ENCODE measurements around the gene BRSK1. TPM values are rescaled to one million over a fixed set of nuclear protein-coding genes. Genes with fewer than 3 reads are reported as not detected.
A peak's percentile ranks its signal among the peaks of the same experiment; 100 is the strongest.

BRSK1 gene
- total and polyA plus RNA-seq, 2 donors from 2014 or later, result 1.4 to 6.5 TPM

DNA sequence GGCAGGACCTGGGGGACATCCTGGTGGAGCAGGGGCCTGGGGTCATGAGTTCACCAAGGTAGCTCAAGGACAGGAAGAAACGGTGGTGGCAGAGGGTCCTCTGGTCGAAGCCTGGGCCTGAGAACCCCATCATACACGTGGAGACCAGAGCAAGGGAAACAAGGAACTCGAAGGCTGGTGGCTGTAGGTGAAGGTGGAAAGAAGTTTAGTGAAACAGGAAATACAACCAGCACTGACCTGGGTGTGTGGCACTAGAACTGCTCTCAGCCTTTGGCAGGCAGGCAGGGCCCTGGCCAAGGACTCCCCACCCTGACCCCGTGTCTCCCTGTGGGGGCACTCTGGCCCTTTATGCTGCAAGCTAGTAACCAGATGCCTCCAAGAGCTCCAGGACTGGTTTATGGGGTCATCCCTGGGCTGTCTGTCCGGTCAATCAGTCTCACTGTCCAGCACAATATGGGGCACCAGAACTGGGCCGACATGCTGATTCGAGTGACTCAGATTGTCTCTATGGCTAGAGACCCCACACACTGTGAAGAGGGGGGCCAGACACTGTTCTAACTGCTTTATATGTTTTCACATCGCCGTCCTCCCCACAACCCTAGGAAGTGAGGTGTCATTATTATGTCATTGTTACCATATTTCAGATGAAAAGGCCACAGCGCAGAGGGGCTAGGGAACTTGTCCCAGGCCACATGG is 67.0 kb downstream of the BRSK1 start:
- TF ChIP-seq, protein P1, sequence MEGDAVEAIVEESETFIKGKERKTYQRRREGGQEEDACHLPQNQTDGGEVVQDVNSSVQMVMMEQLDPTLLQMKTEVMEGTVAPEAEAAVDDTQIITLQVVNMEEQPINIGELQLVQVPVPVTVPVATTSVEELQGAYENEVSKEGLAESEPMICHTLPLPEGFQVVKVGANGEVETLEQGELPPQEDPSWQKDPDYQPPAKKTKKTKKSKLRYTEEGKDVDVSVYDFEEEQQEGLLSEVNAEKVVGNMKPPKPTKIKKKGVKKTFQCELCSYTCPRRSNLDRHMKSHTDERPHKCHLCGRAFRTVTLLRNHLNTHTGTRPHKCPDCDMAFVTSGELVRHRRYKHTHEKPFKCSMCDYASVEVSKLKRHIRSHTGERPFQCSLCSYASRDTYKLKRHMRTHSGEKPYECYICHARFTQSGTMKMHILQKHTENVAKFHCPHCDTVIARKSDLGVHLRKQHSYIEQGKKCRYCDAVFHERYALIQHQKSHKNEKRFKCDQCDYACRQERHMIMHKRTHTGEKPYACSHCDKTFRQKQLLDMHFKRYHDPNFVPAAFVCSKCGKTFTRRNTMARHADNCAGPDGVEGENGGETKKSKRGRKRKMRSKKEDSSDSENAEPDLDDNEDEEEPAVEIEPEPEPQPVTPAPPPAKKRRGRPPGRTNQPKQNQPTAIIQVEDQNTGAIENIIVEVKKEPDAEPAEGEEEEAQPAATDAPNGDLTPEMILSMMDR (IDR thresholded peaks at IDR 0.05; ENCODE audit: borderline replicate concordance, extremely low read depth, insufficient read depth), result no peak
- Histone ChIP-seq H3K27me3 (ENCODE audit: control insufficient read depth, insufficient read depth, low read length) (peaks cover 15% of the 10 kb centered on the region), H3K36me3 (ENCODE audit: control insufficient read depth in 2 of 3, insufficient read depth in 3 of 3, low read length in 3 of 3) (no peaks in the 10 kb centered on the region), H3K27ac (ENCODE audit: low read depth in 2 of 2, low read length in 2 of 2) (no peak overlapping the region), H3K4me3 (ENCODE audit: low read length in 3 of 3) (no peak overlapping the region), H3K4me1 (ENCODE audit: control insufficient read depth in 2 of 3, insufficient read depth in 2 of 3, low read depth in 1 of 3, low read length in 3 of 3) (peaks cover 0 to 6% (median 0%) of the 10 kb centered on the region in 3 donors), H3K9me3 (ENCODE audit: control insufficient read depth in 2 of 3, insufficient read depth in 1 of 3, low read length in 3 of 3) (no peaks in the 10 kb centered on the region), H3K9ac (ENCODE audit: low read length in 3 of 3) (no peak overlapping the region)
- intact Hi-C loops (cut with DNase I), result no loop called here
- FAIRE-seq (no peak), DNase-seq (peak in 1 of 5 donors; percentile 31)

DNA sequence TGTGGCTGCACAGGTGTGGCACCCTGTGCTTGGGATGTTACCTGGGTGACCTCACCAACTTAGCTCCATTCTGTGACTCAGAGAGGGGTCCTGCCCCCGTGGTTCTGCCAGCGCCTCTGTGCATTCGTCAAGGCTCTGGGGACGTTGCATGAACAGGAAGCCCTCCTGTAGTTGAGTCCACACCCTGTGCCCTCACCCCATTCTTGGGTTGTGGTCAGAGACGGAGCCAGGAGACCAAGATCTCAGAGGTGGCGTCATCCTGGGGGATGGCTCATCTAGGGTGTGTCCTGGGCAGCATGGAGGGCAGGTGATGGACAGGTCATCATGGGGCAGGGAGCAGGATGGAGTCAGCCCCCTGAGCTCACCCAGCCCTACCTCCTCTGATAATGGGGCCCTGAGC is 68.2 kb downstream of the BRSK1 start:
- FAIRE-seq, result no peak
- TF ChIP-seq, protein P1 (IDR thresholded peaks at IDR 0.05; ENCODE audit: borderline replicate concordance, extremely low read depth, insufficient read depth), result no peak
- H3K27ac ChIP-seq (ENCODE audit: low read depth in 2 of 2, low read length in 2 of 2), result no peak overlapping the region
- peaks cover 15% of the 10 kb centered on the region for H3K27me3 ChIP-seq (ENCODE audit: control insufficient read depth, insufficient read depth, low read length)
- no peak overlapping the region for H3K9ac ChIP-seq (ENCODE audit: low read length in 3 of 3)
- H3K4me1 ChIP-seq (ENCODE audit: control insufficient read depth in 2 of 3, insufficient read depth in 2 of 3, low read depth in 1 of 3, low read length in 3 of 3), result peaks cover 0 to 6% (median 0%) of the 10 kb centered on the region in 3 donors
- DNase-seq, result peak in 1 of 5 donors; percentile 35
- intact Hi-C loops (cut with DNase I), result no loop called here
- no peak overlapping the region for H3K4me3 ChIP-seq (ENCODE audit: low read length in 3 of 3)
- H3K9me3 ChIP-seq (ENCODE audit: control insufficient read depth in 2 of 3, insufficient read depth in 1 of 3, low read length in 3 of 3), result no peaks in the 10 kb centered on the region
- no peaks in the 10 kb centered on the region for H3K36me3 ChIP-seq (ENCODE audit: control insufficient read depth in 2 of 3, insufficient read depth in 3 of 3, low read length in 3 of 3)

DNA sequence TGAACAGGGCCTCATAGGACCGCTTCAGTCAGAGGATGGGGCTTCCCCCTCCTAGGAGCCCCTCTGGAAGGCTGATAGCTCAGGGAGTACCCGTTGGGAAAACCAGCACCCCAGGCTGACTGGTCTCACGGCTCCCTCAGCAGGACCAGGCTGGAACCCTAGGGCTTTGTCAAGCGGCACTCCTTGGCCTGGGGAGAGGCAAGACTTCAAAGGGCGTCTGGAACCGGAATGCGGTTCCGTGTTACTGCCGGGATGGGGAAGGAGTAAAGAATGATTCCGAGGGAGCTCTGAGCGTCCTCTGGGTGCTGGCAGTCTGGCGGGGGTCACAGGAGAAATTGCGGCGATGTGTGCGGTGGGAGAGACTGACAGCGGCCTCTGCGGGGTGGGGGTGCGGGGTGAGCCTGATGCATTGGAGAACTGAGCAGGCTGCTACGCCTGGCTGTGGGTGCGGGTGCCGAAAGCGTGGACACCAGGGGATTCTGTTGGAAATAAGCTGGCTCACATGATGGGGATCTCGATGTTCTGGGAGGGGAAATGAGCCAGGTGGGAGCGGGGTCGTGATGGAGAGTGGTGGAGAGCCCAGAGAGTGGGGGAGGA is 68.8 kb downstream of the BRSK1 start:
- H3K9ac ChIP-seq (ENCODE audit: low read length in 3 of 3), result no peak overlapping the region
- no peak overlapping the region for H3K27ac ChIP-seq (ENCODE audit: low read depth in 2 of 2, low read length in 2 of 2)
- intact Hi-C loops (cut with DNase I), result no loop called here

More for the DNA sequence above, 68.8 kb downstream of the BRSK1 start:
- no peak for DNase-seq
- Histone ChIP-seq H3K4me1 (ENCODE audit: control insufficient read depth in 2 of 3, insufficient read depth in 2 of 3, low read depth in 1 of 3, low read length in 3 of 3) (peaks cover 0 to 6% (median 0%) of the 10 kb centered on the region in 3 donors), H3K27me3 (ENCODE audit: control insufficient read depth, insufficient read depth, low read length) (peaks cover 15% of the 10 kb centered on the region), H3K9me3 (ENCODE audit: control insufficient read depth in 2 of 3, insufficient read depth in 1 of 3, low read length in 3 of 3) (no peaks in the 10 kb centered on the region), H3K36me3 (ENCODE audit: control insufficient read depth in 2 of 3, insufficient read depth in 3 of 3, low read length in 3 of 3) (no peaks in the 10 kb centered on the region), H3K4me3 (ENCODE audit: low read length in 3 of 3) (no peak overlapping the region)
- no peak for FAIRE-seq
- TF ChIP-seq, protein P1 (IDR thresholded peaks at IDR 0.05; ENCODE audit: borderline replicate concordance, extremely low read depth, insufficient read depth), result no peak
